Uterus (tissue), 4 donors: Measurements from ENCODE around the gene KCNN3. TPM values are rescaled to one million over a fixed set of nuclear protein-coding genes. Genes with fewer than 3 reads are reported as not detected.
A peak's percentile ranks its signal among the peaks of the same experiment; 100 is the strongest.

ENCODE experiments used
- DNase-seq, 2 donors: peaks; one replicate each; pipeline ENCODE4 v3.0.0-alpha.2; 2019 to 2020
- H3K27ac ChIP-seq, 2 donors: fragments of 200-600 bp; sonication (generic); 1 replicate in 1 of 2; 2 replicates in 1 of 2; pipeline ENCODE4 v1.5.1; 2016 to 2018
- H3K27me3 ChIP-seq, 2 donors: fragments of 200-600 bp; sonication (generic); one replicate each; pipeline ENCODE4 v1.5.1; 2018 to 2019; ENCODE audit warnings: control low read depth in 1 of 2
- H3K36me3 ChIP-seq, 2 donors: fragments of 200-600 bp; sonication (generic); one replicate each; pipeline ENCODE4 v1.5.1; 2019; ENCODE audit warnings: control low read depth in 1 of 2
- H3K4me1 ChIP-seq, 2 donors: fragments of 200-600 bp; sonication (generic); one replicate each; pipeline ENCODE4 v1.5.1; 2018 to 2019; ENCODE audit warnings: control low read depth in 1 of 2
- H3K4me3 ChIP-seq, 2 donors: fragments of 200-600 bp; sonication (generic); 1 replicate in 1 of 2; 2 replicates in 1 of 2; pipeline ENCODE4 v1.5.1; 2018 to 2019; ENCODE audit warnings: mild to moderate bottlenecking in 1 of 2
- H3K9me3 ChIP-seq, 2 donors: fragments of 200-600 bp; sonication (generic); one replicate each; pipeline ENCODE4 v1.5.1; 2019; ENCODE audit warnings: control low read depth in 1 of 2
- CTCF ChIP-seq, 4 experiments: fragments of 200-600 bp in 2 of 4; fragments of 450-650 bp in 2 of 4; sonication (generic) in 2 of 4; IDR thresholded peaks; one replicate each; pipeline ENCODE4 v1.5.1; 2016 to 2019; ENCODE audit warnings: antibody characterized with exemption in 4 of 4, mild to moderate bottlenecking in 2 of 4, moderate library complexity in 1 of 4
- POLR2A ChIP-seq, 2 donors: fragments of 450-650 bp; IDR thresholded peaks; one replicate each; pipeline ENCODE4 v1.6.1; 2016; ENCODE audit warnings: antibody characterized with exemption in 2 of 2, mild to moderate bottlenecking in 1 of 2, moderate library complexity in 1 of 2
- intact Hi-C: fragments of 100-400 bp; cut with DNase I; formaldehyde crosslinking; loops from one replicate; pipeline ENCODE4 v1.15.1; 2023; ENCODE audit warnings: low total_unique reads
- total RNA-seq, 4 donors: library from RNA; depleted of rRNA in 3 of 4; stranded (reverse); fragments of >200 nt in 3 of 4; gene quantifications; one replicate each; pipeline versions ENCODE4 v1.1.0 to v1.2.4, GENCODE V29; 2014 to 2023
- donor health status: DM: yes; HTN: yes; CAD: no.

KCNN3 gene
- total RNA-seq, 4 donors from 2014 or later, result 7.1 to 35.5 (median 12.1) TPM

DNA sequence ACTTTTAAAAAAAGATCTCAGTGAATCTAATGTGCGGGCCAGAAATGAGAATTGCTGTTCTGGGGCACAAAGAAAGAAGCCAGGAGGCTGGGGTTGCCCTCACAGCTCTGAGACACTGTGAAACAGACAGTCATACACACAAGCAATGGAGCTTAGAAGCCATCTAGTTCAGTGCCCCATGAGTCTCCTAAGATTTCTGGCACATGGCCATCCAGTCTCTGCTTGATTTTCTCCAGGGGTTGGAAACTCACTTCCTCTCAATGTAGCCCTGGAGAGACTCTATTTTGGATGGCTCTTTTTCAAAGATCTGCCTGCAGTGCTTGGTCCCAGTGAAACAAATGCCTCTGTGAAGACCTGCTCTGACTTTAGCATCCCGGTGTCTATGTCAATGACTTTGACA, 38.6 kb downstream of the KCNN3 start:
- H3K4me1 ChIP-seq, result peaks cover 7 to 10% of the 10 kb centered on the region in 2 donors
- no peak overlapping the region for H3K4me3 ChIP-seq
- TF ChIP-seq CTCF (IDR thresholded peaks at IDR 0.05), result no peak
- no peak for TF ChIP-seq POLR2A (IDR thresholded peaks at IDR 0.05)
- peak overlapping the region in 1 of 2 donors; percentile 9 for H3K27ac ChIP-seq
- intact Hi-C loops, result no loop called here
- H3K27me3 ChIP-seq, result no peaks in the 10 kb centered on the region
- no peaks in the 10 kb centered on the region for H3K36me3 ChIP-seq
- DNase-seq, result no peak
- no peaks in the 10 kb centered on the region for H3K9me3 ChIP-seq

DNA sequence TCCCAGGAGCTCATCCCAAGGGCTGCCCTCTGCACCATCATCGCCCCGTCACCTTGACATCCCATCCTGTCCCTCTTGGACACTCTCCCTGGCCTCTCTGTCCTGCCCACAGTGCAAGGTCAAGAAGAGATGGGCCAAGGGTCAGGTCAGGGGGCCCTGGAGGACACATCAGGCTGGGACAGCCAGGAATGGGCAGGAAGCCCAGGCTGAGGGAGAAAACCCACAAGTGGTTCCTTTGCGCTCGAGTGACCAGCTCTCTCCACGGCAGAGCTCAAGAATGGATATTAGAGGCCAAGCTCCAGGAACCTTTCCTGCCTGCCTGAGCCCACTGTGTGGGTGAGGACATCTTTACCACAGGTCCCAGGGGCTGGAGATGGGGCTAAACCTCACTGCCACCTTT, 41.0 kb downstream of the KCNN3 start:
- intact Hi-C loops, result no loop called here
- Histone ChIP-seq H3K27ac (peak overlapping the region in 1 of 2 donors; percentile 20), H3K9me3 (no peaks in the 10 kb centered on the region), H3K4me3 (no peak overlapping the region), H3K27me3 (no peaks in the 10 kb centered on the region), H3K36me3 (no peaks in the 10 kb centered on the region), H3K4me1 (peaks cover 7 to 18% of the 10 kb centered on the region in 2 donors)
- TF ChIP-seq CTCF (IDR thresholded peaks at IDR 0.05) (no peak), POLR2A (IDR thresholded peaks at IDR 0.05) (no peak)
- no peak for DNase-seq

- intact Hi-C loops, result no loop called here
- no peaks in the 10 kb centered on the region for H3K36me3 ChIP-seq
- TF ChIP-seq POLR2A (IDR thresholded peaks at IDR 0.05) (no peak), CTCF (IDR thresholded peaks at IDR 0.05) (no peak)
These were observed 45.7 kb downstream of the KCNN3 start for GRCh38 chr1:154824179-154825000.

DNA sequence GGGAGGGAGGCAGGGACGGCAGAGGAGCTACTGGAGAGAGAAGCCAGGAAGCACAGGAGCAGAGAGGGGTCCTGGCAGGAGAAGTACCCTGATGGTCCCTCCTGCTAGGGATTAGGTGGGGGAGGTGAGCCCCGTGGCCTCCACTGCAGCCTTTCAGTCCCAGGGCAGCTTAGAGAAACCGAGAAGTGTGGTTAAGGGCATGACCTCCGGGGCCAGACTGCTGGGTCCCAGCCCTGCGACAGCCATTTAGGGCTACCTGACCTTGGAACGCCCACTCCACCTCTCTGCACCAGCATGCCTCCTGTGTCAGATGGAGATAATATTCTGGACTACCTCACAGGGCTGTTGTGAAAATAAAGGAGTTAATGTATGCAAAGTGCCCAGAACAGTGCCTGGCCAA, 47.4 kb downstream of the KCNN3 start:
- no peaks in the 10 kb centered on the region for H3K9me3 ChIP-seq
- no peak for DNase-seq
- no peak overlapping the region for H3K4me3 ChIP-seq
- H3K27ac ChIP-seq, result peak overlapping the region in 1 of 2 donors; percentile 17
- H3K36me3 ChIP-seq, result no peaks in the 10 kb centered on the region
- H3K27me3 ChIP-seq, result no peaks in the 10 kb centered on the region
- peaks cover 4 to 8% of the 10 kb centered on the region in 2 donors for H3K4me1 ChIP-seq
- intact Hi-C loops, result no loop called here
- TF ChIP-seq POLR2A (IDR thresholded peaks at IDR 0.05), result no peak
- TF ChIP-seq CTCF (IDR thresholded peaks at IDR 0.05), result no peak

More at GRCh38 chr1:154824179-154825000, 45.7 kb downstream of the KCNN3 start:
- peak overlapping the region; percentile 1 to 45 for H3K27ac ChIP-seq
- H3K9me3 ChIP-seq, result no peaks in the 10 kb centered on the region
- H3K4me1 ChIP-seq, result peaks cover 8 to 10% of the 10 kb centered on the region in 2 donors
- no peak for DNase-seq
- no peaks in the 10 kb centered on the region for H3K27me3 ChIP-seq
- no peak overlapping the region for H3K4me3 ChIP-seq

GRCh38 chr1:154822233-154822632, 47.8 kb downstream of the KCNN3 start:
- no peaks in the 10 kb centered on the region for H3K27me3 ChIP-seq
- H3K9me3 ChIP-seq, result no peaks in the 10 kb centered on the region
- no peak overlapping the region for H3K4me3 ChIP-seq
- no peaks in the 10 kb centered on the region for H3K36me3 ChIP-seq
- intact Hi-C loops, result no loop called here
- H3K27ac ChIP-seq, result peak overlapping the region in 1 of 2 donors; percentile 17
- H3K4me1 ChIP-seq, result peaks cover 4 to 8% of the 10 kb centered on the region in 2 donors
- DNase-seq, result no peak
- TF ChIP-seq CTCF (IDR thresholded peaks at IDR 0.05), result no peak
- TF ChIP-seq POLR2A (IDR thresholded peaks at IDR 0.05), result no peak
